Measurements from ENCODE around the gene MAN2B2.
"Not testable (repeated sequence)": the region's sequence is repeated elsewhere in the genome, so short reads cannot be mapped to it uniquely, and the experiment has no call there.

MAN2B2 gene

DNA sequence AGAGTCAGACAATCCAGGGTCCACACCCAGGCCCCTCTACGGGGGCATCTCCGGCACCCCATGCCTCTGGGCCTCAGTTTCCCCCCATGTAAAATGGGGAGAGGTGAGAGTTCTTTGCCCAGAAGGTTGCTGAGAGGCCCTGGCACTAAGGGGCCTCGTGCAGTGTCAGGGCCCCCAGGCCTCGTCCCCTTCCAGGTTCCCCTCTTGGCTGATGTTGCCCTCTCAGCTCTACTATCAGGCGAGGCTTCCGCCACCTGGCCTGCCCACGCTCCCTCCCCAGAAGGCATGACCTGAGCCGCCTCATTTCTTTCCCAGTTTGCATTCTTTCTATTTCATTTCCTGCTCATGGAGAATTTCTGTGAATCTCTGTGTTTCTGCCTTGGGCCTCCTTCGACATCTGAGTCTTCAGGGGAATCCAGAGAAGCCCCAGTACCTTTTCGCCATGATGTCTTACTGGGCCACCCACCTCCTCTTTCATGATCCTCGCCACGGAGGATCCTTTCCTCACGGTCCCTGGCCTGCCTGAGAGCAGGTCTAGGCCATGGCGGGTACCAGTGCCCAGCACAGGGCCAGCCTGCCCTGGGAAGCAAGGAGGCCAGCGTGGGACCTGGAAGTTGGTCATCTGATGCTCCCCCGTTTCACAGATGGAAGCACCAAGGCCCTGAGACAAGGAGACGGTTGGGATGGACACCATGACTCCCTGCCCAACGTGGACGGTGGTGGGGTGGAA, 43.6 kb downstream of the MAN2B2 start:
- DNase-seq = no peak

DNA sequence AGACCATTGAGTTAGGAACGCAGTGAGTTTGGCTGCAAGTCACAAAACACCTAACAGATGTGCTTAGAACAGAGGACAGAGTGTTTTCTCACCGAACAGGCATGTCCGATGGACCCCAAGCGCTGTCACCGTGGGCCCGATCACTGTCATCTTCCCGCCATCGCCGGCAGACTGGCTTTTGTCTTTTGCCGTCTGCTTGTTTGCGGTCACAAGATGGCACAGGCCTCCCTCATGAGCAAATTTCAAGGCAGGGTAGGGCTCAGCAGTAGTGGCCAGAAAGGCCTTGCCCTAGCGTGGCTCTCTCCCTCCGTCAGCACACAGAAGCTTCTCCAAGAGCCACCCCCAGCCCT, 44.1 kb downstream of the MAN2B2 start:
- DNase-seq = no peak

DNA sequence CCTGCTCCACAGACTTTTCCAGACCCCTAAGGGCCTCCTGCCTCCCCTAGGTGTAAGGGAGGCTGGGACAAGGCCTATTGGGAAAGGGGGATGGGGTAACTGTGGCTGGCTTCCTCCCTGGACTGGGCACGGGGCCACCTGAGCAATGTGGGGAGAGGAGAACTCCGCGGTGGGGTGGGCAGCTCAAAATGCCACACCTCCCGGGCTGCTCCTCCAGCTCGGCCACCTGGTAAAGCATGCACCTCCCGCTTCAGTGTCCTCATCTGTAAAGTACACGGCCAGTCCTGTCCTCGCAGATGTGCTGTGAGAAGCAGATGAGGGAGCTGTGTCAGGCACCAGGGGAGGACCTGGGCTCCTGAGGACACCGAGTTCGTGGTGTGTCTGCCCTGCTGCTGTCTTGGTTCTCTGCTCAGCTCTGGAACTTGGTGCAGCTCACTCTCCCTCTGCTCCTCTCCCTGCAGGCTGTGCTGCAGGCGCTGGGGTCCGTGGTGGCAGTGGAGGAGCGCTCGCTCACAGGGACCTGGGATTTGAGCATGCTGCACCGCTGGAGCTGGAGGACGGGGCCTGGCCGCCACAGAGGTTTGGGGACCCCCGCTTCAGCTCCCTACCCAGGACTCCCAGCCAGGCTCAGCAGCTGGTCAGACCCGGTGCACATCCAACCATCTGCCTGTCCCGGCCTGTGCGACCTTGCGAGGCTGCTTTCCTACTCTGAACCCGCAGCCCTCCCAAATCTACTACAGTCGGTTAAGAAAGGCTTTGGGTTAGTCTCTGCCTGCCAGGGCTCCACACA, 44.7 kb downstream of the MAN2B2 start:
- no peak for DNase-seq

DNA sequence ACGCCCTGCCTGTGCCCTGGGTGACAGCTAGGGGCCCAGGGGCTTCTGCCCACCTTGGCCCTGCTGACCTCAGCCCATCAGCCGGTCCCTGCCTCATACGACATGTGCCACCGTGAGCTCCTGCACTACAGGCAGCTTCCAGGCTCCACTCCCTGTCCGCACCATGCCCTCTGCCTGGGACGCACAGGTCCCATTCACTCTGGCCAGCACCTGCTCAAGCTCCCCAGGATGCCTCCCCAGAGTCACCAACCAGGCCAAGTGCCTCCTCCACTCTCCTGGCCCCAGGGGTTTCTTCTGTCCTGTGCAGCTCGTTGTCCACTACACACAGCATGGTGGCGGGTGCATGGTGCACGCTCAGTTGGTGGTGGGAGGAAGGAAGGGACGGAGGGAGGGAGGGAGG, 45.3 kb downstream of the MAN2B2 start:
- no peak for DNase-seq

DNA sequence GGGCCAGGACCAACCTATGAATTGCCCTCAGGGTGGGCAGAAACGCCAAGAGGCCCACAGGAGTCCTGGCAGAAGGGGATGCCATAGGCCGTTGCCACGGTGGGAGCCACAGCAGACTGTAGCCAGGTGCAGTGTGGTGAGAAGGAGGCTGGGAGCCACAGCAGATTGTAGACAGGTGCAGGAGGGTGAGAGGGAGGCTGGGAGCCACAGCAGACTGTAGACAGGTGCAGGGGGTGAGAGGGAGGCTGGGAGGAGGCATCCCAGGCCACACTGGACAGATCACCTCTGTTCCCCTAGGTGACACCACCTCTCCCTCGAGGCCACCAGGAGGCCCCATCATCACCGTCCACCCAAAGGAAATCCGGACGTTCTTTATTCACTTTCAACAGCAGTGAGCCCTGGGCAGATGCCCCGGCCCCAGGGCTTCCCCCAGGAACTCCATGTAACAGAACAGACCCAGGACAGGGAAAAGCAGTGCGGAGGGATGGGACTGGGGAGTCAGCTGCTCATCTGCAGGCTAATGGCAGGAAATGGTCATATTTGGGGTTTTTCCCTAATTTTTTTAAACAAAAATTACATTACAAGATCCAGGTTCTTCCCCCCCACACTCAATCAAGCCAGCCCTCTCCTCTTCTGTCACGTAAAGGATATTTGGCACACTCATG, 46.0 kb downstream of the MAN2B2 start:
- no peak for DNase-seq

DNA sequence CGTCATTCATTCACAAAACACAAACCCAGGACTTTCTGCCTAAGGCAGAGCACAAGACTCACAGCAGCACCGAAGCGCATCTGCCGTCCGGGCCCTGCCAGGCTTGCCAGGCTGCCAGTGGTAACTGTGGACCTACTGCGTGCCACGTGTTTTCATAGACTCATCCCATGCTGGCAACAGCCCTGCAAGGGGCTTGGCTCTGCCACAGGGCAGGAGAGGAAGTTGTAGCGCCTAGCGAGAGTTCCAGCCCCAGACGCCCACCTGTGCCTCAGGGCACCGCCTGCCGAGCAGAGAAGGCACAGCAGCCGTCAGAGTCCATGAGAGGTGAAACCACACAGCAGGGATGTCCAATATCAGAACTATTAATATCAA, 46.6 kb downstream of the MAN2B2 start:
- no peak for DNase-seq

DNA sequence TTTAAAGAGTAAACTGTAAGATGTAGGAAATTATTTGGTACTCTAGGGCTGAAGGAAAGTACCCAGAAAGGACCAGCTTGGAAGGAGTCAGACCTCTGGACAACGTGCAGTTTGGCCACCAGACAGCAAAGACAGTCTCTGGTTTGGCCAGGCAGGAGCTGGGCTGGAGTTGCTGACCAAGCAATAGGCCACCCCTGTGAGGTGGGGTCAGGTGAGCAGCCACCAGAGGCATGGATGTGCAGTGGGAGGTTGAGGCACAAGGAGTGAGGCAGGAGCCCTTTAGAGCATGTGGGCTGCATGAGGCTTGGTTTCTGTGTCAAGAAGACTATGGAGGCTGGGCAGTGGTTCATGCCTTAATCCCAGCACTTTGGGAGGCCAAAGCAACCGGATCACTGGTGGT, 47.8 kb downstream of the MAN2B2 start:
- no peak for DNase-seq

DNA sequence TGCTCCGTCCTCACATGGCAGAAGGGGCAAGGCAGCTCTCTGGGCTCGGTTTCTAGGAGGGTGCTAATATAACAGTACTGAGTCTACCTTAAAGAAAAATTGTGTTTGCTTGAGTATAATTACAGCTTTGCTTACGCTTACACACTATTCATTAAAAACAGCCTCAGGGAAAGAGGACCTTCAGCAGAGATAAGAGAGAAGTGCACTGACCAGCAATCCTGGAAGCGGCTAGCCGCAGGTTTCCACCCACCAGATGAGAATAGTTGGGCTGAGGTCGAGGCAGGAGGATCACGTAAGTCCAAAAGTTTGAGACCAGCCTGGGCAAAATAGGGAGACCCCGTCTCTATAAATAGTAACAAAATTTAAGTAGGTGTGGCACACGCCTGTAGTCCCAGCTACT, 50.3 kb downstream of the MAN2B2 start:
- DNase-seq = no peak

DNA sequence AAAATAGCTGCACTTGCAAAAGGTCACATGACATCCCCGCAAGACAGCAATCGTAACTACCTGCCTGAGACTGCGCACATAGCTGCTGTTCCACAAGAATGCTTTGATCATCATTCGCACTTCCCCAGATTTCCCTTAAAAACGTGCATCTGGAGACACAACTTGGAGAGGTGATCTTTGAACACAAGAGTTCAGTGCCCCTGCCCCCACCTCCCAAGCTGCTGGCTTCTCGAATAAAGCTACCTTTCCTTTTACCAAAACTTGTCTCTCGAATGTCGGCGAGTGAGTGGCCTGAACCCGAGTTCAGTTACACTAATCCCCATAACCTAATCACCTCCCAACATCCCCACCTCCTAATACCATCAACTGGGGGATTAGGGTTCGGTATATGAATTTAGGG, 51.1 kb downstream of the MAN2B2 start:
- no peak for DNase-seq

DNA sequence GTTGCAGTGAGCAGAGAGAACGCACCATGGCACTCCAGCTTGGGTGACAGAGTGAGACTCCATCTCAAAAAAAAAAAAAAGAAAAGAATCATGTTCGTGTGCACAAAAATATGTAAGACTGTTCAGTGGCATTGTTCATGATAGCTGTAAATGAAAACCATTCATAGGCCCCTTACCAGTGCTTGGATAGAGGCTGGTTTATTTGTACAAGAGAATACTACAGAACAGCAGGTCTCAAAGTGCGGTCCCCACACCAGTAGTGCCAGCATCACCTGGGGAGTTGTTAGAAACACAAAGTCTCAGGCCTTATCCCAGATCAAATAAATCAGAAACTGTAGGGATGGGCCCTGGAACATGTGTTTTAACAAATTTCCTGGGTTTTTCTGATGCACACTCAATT, 52.8 kb downstream of the MAN2B2 start:
- no peak for DNase-seq

DNA sequence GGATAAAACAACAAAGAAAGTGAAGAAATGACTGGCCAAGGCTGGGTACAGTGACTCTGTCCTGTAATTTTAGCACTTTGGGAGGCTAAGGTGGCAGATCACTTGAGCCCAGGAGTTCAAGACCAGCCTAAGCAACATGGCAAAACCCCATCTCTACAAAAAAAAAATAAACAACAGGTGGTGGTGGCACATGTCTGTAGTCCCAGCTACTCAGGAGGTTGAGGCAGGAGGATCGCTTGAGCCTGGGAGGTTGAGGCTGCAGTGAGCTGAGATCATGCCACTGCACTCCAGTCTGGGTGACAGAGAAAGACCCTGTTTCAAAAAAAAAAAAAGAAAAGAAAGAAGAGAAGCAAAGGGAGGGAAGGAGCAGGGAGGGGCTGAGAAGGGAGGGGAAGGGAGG, 53.5 kb downstream of the MAN2B2 start:
- DNase-seq = not testable (repeated sequence)

DNA sequence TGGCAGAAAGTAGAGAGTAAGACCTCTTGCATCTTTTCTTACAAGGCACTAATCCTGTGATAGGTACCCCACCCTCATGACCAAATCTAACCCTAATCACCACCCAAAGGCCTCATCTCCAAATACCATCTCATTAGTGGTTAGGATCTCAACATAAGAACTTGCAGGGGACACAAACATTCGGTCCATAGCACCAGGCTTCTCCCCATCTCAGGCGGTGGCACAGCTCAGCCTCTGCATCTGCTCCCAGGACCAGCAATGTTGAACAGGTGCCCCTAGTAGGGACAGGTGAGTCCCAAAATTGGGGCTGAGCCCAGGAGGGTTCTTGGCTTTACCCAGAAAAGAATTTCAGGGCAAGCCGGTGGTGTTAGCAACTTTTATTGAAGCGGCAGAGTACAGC, 57.1 kb downstream of the MAN2B2 start:
- no peak for DNase-seq

DNA sequence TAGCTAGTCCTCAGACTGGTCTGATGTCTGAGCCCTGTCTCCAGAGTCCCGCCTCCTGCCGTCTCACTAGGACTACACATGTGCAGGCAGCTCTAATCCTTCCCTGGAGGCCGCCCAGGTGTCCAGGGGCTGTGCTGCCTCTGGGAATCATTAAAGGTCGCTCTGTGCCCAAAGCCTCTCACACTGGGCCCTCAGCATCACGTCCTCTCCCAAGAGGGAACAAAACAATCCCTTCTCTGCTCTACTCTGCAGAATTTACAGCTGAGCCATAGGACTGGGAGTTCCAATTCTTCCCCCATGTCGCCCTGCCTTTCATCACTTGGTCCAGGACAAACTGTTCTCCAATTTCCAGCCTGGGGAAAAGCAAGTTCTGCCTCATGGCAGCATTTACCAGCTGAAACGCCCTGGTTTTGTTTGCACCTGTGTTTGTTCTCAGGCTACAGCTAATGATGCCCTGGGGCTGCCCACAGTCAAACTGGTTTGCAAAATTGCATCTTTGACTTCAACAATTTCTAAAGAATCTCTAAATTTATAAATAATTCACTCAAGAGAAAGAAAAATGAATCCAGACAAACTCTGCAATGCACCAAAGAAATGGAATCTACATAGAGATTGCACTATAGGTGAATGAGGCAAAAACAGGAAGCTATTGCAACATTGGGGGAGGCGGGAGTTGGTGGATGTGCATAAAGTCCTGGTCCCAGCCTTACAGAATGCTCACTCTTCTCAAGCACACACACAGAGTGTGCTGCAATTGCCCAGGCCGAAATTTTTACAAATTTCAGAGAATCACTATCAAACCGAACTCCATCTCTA, 58.3 kb downstream of the MAN2B2 start:
- peak; percentile 71 to 80 (median 77) for DNase-seq

DNA sequence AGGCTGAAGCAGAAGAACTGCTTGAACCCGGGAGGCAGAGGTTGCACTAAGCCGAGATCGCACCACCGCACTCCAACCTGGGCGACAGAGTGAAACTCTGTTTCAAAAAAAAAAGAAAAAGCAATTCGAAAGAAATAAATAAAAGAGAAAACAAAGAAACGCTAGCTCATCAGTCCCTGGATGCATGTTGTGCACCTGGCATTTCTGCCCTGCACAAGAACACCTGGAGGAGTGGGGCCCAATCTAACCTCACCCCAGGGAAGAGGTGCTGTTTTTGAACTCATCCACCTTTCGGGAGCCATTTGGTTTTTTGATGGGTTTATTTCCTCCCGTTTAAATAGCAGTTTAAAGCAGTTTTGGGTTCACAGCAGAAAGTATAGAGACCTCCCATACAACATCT, 59.8 kb downstream of the MAN2B2 start:
- DNase-seq = no peak

DNA sequence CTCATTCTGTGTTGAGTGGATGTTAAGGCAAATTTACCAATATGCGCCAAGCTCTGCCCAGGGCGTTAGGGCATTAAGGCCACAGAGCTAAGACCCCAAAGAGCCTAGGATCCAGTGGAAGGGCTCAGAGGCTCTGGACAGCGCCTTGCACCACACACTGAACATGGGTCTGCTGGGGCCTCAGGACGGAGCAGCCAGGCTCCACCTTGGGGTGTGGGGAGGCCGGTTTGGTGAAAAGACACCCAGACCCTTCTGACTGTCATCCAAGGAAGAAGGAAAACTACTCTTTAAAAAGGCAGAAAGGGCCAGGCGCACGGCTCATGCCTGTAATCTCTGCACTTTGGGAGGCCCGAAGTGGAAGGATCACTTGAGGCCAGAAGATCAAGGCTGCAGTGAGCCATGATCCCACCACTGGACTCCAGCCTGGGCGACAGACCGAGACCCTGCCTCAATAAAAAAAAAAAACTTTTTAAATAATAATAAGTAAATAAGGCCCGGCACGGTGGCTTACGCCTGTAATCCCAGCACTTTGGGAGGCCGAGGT, 64.2 kb downstream of the MAN2B2 start:
- no peak for DNase-seq

DNA sequence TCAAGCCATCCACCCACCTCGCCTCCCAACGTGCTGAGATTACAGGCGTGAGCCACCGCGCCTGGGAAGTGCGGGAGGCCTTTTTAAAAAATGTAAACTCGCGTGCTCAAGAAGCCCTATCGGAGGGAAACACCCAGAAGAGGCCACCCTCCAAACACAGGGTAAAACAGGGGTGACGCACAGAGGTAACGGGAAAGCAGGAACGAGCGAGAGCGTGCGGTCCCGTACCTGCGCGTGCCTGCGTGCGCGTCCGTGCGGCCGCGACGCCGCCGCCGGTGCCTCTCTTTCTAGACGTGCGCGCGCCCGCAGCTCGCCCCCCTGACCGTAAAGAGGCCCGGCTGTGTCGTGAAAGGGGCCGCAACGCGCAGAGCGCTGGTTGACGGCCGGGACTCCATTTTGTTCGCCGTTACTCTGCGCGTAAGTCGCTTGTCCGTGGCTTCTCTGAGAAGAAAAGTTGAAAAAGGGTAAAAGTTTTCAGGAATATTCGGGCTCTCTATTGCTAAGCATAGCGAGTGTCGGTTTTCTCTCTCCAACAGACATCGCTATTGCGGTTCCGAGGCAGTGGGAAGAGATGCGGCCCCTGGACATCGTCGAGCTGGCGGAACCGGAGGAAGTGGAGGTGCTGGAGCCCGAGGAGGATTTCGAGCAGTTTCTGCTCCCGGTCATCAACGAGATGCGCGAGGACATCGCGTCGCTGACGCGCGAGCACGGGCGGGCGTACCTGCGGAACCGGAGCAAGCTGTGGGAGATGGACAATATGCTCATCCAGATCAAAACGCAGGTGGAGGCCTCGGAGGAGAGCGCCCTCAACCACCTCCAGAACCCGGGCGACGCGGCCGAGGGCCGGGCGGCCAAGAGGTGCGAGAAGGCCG, 65.5 kb downstream of the MAN2B2 start, which contains the start of gene MRFAP1:
Gene MRFAP1, plus strand, starts transcription at position 394 of the 872 bp plus-strand sequence. Its CDS starts 178 bp downstream, at position 572.
- DNase-seq = peak; percentile 95 to 97 (median 97)

DNA sequence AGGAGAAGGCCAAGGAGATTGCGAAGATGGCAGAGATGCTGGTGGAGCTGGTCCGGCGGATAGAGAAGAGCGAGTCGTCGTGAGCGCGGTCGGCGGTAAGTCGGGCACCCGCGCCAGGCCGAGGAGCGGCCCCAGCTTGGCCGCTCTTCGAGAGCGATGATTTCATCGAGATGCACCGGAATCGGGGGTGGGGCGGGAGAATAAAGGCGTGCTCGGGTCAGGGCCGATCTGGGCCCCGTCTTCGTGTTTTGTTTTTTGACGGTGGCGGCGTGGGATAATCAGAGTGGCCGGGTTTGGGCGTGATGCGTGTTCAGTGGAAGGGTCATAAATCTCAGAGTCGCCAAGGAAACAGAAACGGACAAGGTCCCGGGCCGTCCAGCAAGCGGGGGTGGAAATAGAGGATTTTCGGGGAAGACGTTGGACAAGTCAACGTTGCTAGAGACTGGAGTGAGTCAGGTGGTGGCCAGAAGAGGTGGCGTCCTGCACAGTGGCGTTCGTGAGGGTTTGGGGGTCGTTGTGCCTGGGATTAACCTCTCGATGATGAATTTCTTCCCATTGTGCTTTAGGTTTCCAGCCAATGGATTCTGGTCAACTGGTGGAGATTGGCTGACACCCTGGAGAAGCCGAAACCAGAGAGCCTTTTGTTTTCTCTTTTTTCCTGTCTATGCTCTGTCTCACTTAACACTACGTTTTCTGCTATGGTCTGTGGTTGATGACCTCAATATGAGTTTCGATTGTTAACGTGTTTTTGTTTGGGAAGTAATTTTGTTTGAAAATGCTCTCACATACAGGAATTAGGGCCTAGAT, 66.4 kb downstream of the MAN2B2 start:
- peak; percentile 60 to 81 (median 72) for DNase-seq

DNA sequence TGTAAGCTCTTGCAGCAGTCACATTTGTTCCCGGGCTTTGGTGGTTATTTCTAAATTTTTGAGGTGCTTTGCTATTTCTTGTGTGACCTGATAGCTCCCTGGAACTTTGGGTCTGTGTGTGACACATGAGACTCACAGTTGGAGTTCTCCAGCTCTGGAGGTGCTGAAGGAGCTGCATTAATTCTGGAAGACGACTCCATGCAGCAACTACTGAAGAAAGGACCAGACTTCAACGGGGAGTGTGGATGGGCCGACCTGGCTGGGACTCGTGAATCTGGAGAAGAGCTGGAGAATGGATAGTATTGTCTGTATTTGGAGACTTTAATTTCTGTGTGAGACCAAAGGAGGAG, 67.0 kb downstream of the MAN2B2 start:
- no peak for DNase-seq

DNA sequence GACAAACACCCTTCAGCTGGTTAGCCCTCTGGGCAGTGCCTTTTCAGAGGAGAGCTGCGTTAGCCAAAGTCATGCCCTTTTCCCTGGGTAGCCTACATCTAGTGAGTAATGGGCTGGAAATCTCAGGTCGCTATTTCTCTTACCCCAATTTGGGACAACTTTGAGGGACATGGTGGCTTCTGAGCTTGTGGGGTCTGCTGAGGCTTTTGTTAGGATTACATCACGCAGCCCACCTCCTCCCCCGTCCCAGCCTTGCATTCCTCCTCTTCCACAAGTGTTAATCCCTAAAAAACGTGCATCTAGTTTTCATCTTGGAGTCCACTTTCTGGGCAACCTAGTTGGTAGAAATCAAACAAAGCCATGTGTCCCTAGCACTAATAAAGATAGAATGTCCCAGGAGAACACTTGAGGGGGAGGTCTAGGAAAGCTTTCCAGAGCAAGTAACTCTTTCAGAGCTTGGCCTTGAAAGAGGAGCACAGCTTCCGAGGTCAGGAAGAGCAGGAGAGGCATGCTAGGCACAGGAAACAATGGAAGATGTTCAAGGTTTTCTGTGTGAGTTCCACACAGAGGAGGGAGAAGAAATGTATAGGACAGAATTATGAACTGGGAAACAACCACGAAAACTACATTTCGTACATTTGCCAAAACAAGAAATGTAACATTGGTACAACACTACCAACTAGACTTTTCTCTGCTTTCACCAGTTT, 68.3 kb downstream of the MAN2B2 start:
- no peak for DNase-seq

Data from suppressor macrophage treated with lipopolysaccharide for 1 hour (primary cell).